ENCODE results near the gene ZNF460. TPM values are rescaled to one million over a fixed set of nuclear protein-coding genes. Genes with fewer than 3 reads are reported as not detected.

The ZNF460 gene
- 69.6 and 86.0 TPM in 2 replicates for total RNA-seq

DNA sequence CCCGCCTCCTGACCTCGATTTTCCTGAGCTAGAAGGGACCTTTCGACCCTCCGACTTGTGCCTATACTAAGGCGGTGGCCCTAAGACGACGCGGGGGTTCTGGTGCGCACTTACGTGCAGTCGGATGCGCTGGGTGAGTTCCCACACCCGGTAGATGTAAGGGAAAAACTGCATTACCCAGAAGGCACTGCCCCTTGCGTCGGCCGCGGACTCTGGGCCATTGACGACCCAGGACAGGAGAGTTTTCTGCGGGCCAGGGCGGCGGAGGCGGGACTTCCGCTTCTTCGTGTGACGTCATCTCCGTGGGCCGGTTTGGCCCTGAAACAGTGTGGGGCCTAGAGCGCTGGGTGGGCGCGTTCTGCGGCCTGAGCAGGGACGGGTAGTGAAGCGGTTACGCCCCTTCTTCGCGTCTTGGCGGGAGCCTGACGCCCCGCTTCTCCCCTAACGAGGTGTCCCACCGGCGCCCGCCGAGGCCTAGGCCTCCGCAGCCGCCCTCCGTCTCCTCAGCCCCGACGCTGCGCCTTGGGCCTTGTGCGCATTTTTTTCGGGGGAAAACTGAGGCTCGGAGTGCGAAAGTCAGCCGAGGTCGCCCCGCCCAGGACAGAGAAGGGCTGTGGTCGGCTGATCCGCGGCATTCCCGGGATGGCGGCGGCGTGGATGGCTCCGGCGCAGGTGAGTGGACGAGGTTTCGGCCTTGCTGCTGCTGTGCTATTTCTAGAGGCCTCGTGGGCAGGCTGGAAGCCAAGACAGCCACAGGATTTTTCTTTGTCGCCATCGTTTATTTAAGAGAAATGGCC is at the start of gene ZNF460:
TSS of gene ZNF460 (plus strand) at position 321 of the 797 bp plus-strand sequence. CDS start at position 643, 322 bp downstream.

GRCh38 chr19:57240311-57241090 is 39.8 kb upstream of the ZNF460 start, which contains the start of gene ZNF805:
Gene ZNF805, plus strand, starts transcription at chr19:57240632. Its CDS starts 260 bp downstream, at chr19:57240892.

DNA sequence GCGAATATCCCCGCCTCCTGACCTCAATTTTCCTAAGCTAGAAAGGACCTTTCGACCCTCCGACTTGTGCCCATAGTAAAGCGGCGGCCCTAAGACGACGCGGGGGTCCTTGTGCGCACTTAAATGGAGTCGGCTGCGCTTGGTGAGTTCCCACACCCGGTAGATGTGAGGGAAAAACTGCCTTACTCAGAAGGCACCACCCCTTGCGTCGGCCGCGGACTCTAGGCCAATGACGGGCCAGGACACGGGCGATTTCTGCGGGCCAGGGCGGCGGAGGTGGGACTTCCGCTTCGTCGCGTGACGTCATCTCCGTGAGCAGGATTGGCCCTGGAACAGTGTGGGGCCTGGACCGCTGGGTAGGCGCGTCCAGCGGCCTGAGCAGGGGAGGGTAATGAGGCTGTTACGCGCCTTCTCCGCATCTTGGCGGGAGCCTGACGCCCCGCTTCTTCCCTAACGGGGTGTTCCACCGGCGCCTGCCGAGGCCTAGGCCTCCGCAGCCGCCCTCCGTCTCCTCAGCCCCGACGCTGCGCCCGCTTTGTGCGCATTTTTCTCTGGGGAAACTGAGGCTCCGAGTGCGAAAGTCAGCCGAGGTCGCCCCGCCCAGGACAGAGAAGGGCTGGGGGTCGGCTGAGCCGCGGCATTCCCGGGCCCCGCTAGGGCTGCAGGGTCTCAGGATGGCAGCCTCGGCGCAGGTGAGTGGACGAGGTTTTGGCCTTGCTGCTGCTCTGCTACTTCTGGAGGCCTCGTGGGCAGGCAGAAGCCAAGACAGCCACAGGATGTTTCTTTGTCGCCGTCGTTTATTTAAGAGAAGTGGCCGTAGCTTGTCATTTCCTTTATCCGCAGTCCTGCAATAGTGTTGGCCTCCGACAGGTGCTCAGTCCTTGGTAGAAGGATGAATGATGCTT is 40.1 kb downstream of the ZNF460 start, which contains the start of gene ZNF543:
TSS of gene ZNF543 (plus strand) at position 293 of the 905 bp plus-strand sequence. CDS start at position 675, 382 bp downstream.

Other genes with a start within 250 kb of the ZNF460 start
- not detected in 2 replicates for gene USP29, start 160.5 kb upstream of the ZNF460 start, total RNA-seq
- not detected in 2 replicates for gene ZIM3, start 135.3 kb upstream of the ZNF460 start, total RNA-seq
- not detected in 2 replicates for gene DUXA, start 113.0 kb upstream of the ZNF460 start, total RNA-seq
- gene ZNF264, start 89.0 kb upstream of the ZNF460 start, total RNA-seq = 19.9 and 29.1 TPM in 2 replicates
- 0.26 and 0.32 TPM in 2 replicates for gene AURKC, start 49.5 kb upstream of the ZNF460 start, total RNA-seq
- 24.6 and 26.7 TPM in 2 replicates for gene ZNF805, start 39.9 kb upstream of the ZNF460 start, total RNA-seq
- gene ZNF543, start 40.0 kb downstream of the ZNF460 start, total RNA-seq = 8.6 and 12.4 TPM in 2 replicates
- 9.1 and 12.9 TPM in 2 replicates for gene ZNF304, start 70.8 kb downstream of the ZNF460 start, total RNA-seq
- 8.0 and 12.9 TPM in 2 replicates for gene TRAPPC2B, start 83.1 kb downstream of the ZNF460 start, total RNA-seq
- gene ZNF547, start 83.1 kb downstream of the ZNF460 start, total RNA-seq = 3.5 and 4.6 TPM in 2 replicates
- gene ZNF548, start 109.4 kb downstream of the ZNF460 start, total RNA-seq = 20.9 and 23.2 TPM in 2 replicates
- gene ZNF17, start 130.7 kb downstream of the ZNF460 start, total RNA-seq = 13.5 and 15.5 TPM in 2 replicates
- 6.8 and 7.0 TPM in 2 replicates for gene ZNF749, start 154.8 kb downstream of the ZNF460 start, total RNA-seq
- 1.0 and 1.4 TPM in 2 replicates for gene VN1R1, start 176.7 kb downstream of the ZNF460 start, total RNA-seq
- 18.8 and 21.6 TPM in 2 replicates for gene ZNF772, start 197.1 kb downstream of the ZNF460 start, total RNA-seq
- 12.9 and 18.1 TPM in 2 replicates for gene ZNF419, start 207.3 kb downstream of the ZNF460 start, total RNA-seq
- 16.7 and 20.9 TPM in 2 replicates for gene ZNF773, start 219.5 kb downstream of the ZNF460 start, total RNA-seq
- 6.4 and 7.8 TPM in 2 replicates for gene ZNF549, start 246.9 kb downstream of the ZNF460 start, total RNA-seq

All from articular chondrocyte of knee joint (primary cell).